Measurements from ENCODE around the gene NLRP3. TPM values are rescaled to one million over a fixed set of nuclear protein-coding genes. Genes with fewer than 3 reads are reported as not detected.

Gene NLRP3
- total RNA-seq, 1 experiment from 2014 or later = not detected

- ChIA-PET POLR2A (no interaction called here), RAD21 (ENCODE audit: low non-redundant PET in 1 of 2, low total read pairs in 2 of 2, uncharacterized antibody in 2 of 2, unreplicated experiment in 2 of 2) (no interaction called here), CTCF (no interaction called here)
- H3K27me3 ChIP-seq (ENCODE audit: insufficient read depth, low read length) = peaks cover 23% of the 10 kb centered on the region; the same call in 1 of the 2 replicates
- no peak overlapping the region for H3K9ac ChIP-seq (ENCODE audit: low read length)
- no peaks in the 10 kb centered on the region for H3K4me1 ChIP-seq (ENCODE audit: control insufficient read depth in 1 of 2, insufficient read depth in 2 of 2, low read length in 2 of 2)
- no peak overlapping the region for H3K4me3 ChIP-seq (replicated peaks in 1 of 2; ENCODE audit: low read depth in 1 of 2, low read length in 2 of 2)
- no TSS peak for BruUV-seq (replicated peaks)
- no peak overlapping the region for H3K4me2 ChIP-seq (ENCODE audit: low read length)
- H3K9me3 ChIP-seq (ENCODE audit: control insufficient read depth in 1 of 2, insufficient read depth in 1 of 2, low read depth in 1 of 2, low read length in 2 of 2) = no peaks in the 10 kb centered on the region
- H3K9me2 ChIP-seq (ENCODE audit: insufficient read depth) = no peaks in the 10 kb centered on the region
- no peaks in the 10 kb centered on the region for H4K20me1 ChIP-seq (ENCODE audit: insufficient read depth)
- H3K27ac ChIP-seq (ENCODE audit: low read depth, low read length) = no peak overlapping the region
- no peak for ATAC-seq
- H3K79me2 ChIP-seq (ENCODE audit: insufficient read depth, low read length) = no peaks in the 10 kb centered on the region
- no peak for DNase-seq (ENCODE audit: low read depth, low spot score)
- H3K36me3 ChIP-seq (ENCODE audit: control insufficient read depth in 1 of 2, insufficient read depth in 2 of 2, low read length in 2 of 2) = no peaks in the 10 kb centered on the region
- intact Hi-C loops (cut with micrococcal nuclease) = no loop called here
- TF ChIP-seq ZBTB33 (IDR thresholded peaks at IDR 0.05; ENCODE audit: extremely low read depth, insufficient replicate concordance, low read length) = no peak
- TF ChIP-seq EGR1 (IDR thresholded peaks at IDR 0.05; ENCODE audit: low read depth) = no peak
- no peak overlapping the region for H2AFZ ChIP-seq (ENCODE audit: low read depth, low read length, poor library complexity, severe bottlenecking)
These were observed 24.1 kb downstream of the NLRP3 start for GRCh38 chr1:247440001-247440620.

- Histone ChIP-seq H3K9me2 (ENCODE audit: insufficient read depth) (no peaks in the 10 kb centered on the region), H3K9me3 (ENCODE audit: control insufficient read depth in 1 of 2, insufficient read depth in 1 of 2, low read depth in 1 of 2, low read length in 2 of 2) (no peaks in the 10 kb centered on the region), H3K36me3 (ENCODE audit: control insufficient read depth in 1 of 2, insufficient read depth in 2 of 2, low read length in 2 of 2) (no peaks in the 10 kb centered on the region), H3K27ac (ENCODE audit: low read depth, low read length) (no peak overlapping the region), H3K4me1 (ENCODE audit: control insufficient read depth in 1 of 2, insufficient read depth in 2 of 2, low read length in 2 of 2) (no peaks in the 10 kb centered on the region), H3K9ac (ENCODE audit: low read length) (no peak overlapping the region), H3K79me2 (ENCODE audit: insufficient read depth, low read length) (no peaks in the 10 kb centered on the region), H3K4me3 (replicated peaks in 1 of 2; ENCODE audit: low read depth in 1 of 2, low read length in 2 of 2) (no peak overlapping the region), H3K27me3 (ENCODE audit: insufficient read depth, low read length) (peaks cover 8% of the 10 kb centered on the region; the same call in 1 of the 2 replicates), H2AFZ (ENCODE audit: low read depth, low read length, poor library complexity, severe bottlenecking) (no peak overlapping the region), H3K4me2 (ENCODE audit: low read length) (no peak overlapping the region), H4K20me1 (ENCODE audit: insufficient read depth) (no peaks in the 10 kb centered on the region)
- POLR2A ChIA-PET = no interaction called here
- ATAC-seq (no peak), DNase-seq (ENCODE audit: low read depth, low spot score) (no peak)
- intact Hi-C loops (cut with micrococcal nuclease) = no loop called here
- CTCF ChIA-PET = no interaction called here
- no TSS peak for BruUV-seq (replicated peaks)
- RAD21 ChIA-PET (ENCODE audit: low non-redundant PET in 1 of 2, low total read pairs in 2 of 2, uncharacterized antibody in 2 of 2, unreplicated experiment in 2 of 2) = no interaction called here
- no peak for TF ChIP-seq TCF7L2 (IDR thresholded peaks at IDR 0.05; ENCODE audit: borderline replicate concordance, extremely low read depth, insufficient read depth, insufficient read length)
- no peak for TF ChIP-seq ATF3 (IDR thresholded peaks at IDR 0.05)
- TF ChIP-seq REST (IDR thresholded peaks at IDR 0.05; ENCODE audit: low read depth) = no peak
- TF ChIP-seq FOSL1 (IDR thresholded peaks at IDR 0.05; ENCODE audit: low read depth) = no peak
- no peak for TF ChIP-seq YY1 (IDR thresholded peaks at IDR 0.05; ENCODE audit: extremely low read depth, insufficient replicate concordance, low read depth, low read length)
- TF ChIP-seq JUND (IDR thresholded peaks at IDR 0.05) = no peak
- no peak for TF ChIP-seq ZBTB33 (IDR thresholded peaks at IDR 0.05; ENCODE audit: extremely low read depth, insufficient replicate concordance, low read length)
- no peak for TF ChIP-seq CEBPB (IDR thresholded peaks at IDR 0.05; ENCODE audit: low read depth)
- TF ChIP-seq CBX3 (IDR thresholded peaks at IDR 0.05; ENCODE audit: low read depth) = no peak
- no peak for TF ChIP-seq SP1 (IDR thresholded peaks at IDR 0.05; ENCODE audit: low read depth)
- TF ChIP-seq EGR1 (IDR thresholded peaks at IDR 0.05; ENCODE audit: low read depth) = no peak
- no peak for TF ChIP-seq ELF1 (IDR thresholded peaks at IDR 0.05; ENCODE audit: borderline replicate concordance, low read depth)
These were observed 25.6 kb downstream of the NLRP3 start for GRCh38 chr1:247441606-247442005.

All from HCT116 (cell line).